Hypothalamus (tissue), 51 donors: ENCODE measurements around the gene MMP24OS.
"Not testable (repeated sequence)": the region's sequence is repeated elsewhere in the genome, so short reads cannot be mapped to it uniquely, and the experiment has no call there.

ENCODE experiments used
- DNase-seq, 51 donors: peaks; one replicate each; lab custom pipeline; 2025; lab: John Stamatoyannopoulos, UW

Gene MMP24OS

DNA sequence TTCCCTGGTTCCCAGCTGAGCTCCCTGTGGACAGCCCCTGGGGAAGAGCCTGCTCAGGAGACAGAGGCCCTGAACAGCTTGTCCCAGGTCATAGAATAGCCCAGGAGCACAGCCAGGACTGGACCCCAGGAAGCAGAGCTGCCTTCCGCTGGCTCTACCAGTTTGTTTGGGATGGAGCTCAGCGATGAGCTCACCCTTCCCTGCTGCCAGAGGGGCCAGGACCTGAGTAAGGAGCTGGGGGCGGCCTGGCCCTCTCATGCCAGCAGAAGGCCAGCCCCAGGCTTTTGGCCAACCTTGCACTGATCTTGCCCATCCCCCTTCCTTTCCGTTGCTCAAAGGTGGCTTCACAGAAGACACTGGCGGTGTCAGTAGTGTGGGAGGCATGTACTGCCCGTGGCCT lies 17.5 kb downstream of the MMP24OS start:
- DNase-seq: peak in 1 of 51 donors; percentile 8

DNA sequence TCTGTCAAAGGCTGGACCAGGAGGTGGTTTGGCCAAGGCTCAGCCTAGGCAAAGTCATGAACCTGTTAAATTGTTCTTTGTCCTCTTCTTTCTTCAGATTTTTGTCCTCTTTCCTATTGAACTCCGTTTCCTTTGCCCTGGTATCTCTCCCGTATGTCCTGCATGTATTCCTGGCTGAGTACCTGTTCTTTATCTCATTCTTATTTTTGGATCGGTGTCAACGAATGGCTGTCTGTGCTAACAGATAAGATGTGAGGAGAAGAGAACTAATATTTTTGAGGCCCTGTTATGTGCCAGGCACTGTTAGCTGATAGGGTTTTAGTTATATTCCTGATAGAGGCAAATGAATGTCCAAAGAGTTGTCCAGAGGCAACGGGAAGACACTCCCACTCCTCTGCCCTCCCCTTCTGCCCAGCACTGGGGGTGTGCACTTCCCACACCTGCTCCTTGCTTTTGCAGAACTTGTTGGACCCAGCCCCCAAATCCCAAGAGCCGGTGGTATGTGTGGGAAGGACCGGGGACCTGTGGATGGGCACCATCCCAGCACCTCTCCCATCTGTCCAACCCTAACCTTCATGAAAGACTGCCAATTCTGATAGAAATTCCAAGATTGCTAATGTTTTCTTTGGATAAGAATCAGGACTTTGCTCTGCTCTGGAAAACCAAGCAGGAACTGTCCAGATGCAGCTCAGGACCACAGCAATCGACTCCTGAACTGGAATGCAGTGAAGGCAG lies 20.6 kb downstream of the MMP24OS start:
- no peak for DNase-seq

DNA sequence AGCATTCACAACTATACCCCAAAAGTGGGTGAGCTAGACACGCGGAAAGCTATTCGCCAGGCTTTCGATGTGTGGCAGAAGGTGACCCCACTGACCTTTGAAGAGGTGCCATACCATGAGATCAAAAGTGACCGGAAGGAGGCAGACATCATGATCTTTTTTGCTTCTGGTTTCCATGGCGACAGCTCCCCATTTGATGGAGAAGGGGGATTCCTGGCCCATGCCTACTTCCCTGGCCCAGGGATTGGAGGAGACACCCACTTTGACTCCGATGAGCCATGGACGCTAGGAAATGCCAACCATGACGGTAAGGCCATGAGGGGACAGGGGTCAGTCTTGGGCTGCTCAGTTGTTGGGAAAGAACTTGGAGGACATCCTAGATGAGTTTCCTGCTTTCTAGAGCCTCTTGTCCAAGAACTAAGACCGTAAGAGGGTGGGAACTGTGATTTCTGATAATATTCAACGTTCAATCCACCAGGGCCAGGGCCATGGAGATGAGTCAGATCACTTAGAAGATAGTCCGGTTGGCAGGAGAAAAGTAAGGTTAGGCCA lies 23.4 kb downstream of the MMP24OS start:
- DNase-seq: no peak

DNA sequence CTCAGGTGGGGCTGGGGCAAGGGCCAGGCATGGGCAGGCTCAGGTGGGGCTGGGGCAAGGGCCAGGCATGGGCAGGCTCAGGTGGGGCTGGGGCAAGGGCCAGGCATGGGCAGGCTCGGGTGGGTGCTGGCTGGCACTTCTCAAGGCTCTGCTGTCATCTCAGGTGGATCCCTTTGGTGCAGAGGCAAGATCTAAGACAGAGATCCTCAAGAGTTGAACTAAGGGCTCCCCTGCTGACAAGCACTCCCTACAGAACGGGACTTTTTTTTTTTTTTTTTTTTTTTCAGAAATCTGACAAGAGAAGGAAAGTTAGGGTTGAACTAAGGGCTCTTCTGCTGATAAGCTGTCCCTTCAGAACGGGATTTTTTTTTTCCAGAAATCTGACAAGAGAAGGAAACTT lies 24.9 kb downstream of the MMP24OS start:
- DNase-seq: no peak

DNA sequence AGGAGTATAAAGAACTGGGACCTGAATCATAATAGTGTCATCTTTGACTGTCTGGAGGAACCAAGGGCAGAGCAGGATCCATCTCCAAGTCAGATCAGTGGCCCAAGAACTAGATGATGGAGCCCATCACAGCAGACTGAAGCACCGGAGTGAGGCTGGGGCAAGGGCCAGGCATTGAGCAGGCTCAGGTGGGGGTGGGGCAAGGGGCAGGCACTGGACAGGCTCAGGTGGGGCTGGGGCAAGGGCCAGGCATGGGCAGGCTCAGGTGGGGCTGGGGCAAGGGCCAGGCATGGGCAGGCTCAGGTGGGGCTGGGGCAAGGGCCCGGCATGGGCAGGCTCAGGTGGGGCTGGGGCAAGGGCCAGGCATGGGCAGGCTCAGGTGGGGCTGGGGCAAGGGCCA lies 25.3 kb downstream of the MMP24OS start:
- not testable (repeated sequence) for DNase-seq

DNA sequence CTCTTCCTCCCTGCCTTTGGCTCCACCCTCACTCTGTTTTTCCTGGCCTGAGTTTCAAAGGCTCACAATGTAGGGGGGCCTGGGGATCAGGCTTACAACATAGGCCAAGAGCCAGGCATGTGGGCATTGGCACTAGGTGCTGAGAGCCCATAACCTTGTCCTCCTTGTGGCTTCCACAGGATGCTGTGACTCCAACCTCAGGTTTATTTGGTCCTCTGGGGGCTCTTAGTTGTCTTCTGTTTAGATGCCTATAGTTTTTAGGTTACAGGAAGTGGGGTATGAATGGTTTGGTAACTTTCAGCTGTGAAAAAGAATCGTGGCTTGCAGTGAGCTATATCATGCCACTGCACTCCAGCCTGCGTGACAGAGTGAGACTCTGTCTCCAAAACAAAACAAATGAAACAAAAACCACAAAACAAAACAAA lies 25.9 kb downstream of the MMP24OS start:
- no peak for DNase-seq

DNA sequence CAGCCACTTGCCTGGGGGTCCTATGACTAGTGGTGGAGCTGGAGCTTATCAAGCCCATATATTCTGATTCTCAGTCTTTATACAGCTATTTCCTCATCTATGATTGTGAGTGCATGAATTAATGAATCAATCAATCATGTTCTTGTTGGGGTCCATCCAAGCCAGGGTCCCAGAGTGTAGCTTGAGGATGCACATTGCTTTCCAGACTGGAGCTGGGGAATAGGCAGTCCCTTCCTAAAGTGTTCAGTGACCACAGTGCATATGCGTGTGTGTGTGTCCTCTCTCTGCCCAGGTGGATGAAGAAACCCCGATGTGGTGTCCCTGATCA lies 26.3 kb downstream of the MMP24OS start:
- no peak for DNase-seq

DNA sequence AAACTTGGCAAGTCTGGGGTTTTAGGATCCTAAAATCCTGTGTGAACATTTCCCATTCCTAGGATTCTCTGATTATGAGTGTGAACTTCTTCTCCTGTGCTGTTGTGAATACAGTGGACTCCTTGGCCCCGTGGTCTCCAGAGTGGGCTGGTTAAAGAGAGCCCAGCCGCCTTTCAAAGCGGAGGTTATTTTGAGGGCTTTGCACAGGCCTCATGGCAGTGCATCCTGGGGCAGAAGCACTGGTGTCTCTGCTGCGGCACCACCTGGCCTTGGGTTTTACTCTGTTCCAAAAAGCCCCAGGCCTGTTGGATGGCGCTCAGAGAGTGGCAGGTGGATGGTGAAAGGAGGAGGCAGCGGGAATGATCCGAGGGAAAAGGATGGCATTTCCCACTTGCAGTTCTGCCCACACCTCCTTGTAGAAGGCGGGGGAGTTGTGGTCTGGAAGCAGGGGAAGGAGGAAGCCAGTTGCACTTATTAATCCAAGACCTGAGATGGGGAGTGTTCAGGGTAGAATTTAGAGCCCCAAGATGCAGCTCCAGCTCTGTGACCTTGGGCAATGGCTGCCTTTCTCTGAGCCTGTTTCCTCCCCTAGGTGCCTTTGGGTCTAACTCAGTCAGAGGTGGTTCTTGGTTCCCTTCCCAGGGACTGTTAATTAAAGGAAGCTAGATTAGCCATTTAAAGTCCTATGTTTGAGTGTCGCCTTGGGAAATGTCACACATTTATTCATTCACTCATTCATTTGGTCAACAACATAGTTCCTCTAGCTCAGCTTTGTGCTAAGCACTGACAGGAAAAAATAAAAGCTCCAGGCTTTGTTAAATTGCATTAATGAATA lies 29.1 kb downstream of the MMP24OS start:
- no peak for DNase-seq

DNA sequence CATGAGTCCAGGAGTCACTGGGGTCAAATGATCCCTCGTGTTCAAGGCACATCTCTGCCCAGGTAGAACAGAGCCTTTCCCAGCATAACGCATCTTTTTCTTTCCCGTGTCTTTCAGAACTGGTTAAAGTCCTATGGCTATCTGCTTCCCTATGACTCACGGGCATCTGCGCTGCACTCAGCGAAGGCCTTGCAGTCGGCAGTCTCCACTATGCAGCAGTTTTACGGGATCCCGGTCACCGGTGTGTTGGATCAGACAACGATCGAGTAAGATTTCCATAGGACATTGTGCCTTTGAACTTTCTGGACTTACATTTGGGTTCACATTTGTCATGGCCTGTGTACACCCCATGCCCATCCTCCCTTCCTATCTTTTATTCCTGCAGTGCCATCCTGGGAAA lies 31.2 kb downstream of the MMP24OS start:
- DNase-seq: no peak

DNA sequence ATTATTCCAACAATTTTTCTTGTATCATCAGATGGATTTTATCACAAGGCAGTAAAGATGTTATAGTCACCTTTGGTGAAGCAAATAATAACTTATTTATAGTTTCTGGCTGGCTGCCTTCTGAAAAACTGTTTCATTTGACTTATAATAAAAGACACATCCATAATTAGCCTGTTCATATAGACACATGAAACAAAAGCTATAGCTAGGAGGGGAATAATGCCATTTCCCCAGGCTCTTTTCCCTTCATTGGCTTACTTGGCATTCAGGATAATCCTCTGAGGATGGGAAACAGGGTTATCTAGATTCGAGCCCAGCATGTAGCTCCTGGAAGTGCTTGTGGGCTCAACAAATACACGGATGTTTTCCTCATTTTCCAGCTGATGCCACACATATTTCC lies 33.9 kb downstream of the MMP24OS start:
- DNase-seq: no peak

DNA sequence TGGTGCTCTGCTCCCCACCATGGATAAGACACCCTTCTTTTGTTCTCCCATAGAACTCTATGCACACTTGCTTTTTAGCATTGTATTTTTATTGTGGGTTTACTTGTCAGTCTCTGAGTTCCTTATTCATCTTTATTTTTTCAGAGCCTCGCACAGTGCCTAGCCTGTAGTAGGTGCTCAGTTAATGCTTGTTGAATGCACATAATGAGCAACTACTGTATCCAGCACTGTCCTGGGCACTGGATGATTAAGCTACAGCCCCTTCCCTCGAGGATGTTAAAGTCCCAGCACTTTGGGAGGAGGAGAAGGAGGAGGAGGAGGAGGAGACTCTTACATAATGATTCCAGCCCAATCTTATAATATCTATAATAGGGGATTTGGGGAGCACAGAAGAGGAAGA lies 34.6 kb downstream of the MMP24OS start:
- DNase-seq: no peak

DNA sequence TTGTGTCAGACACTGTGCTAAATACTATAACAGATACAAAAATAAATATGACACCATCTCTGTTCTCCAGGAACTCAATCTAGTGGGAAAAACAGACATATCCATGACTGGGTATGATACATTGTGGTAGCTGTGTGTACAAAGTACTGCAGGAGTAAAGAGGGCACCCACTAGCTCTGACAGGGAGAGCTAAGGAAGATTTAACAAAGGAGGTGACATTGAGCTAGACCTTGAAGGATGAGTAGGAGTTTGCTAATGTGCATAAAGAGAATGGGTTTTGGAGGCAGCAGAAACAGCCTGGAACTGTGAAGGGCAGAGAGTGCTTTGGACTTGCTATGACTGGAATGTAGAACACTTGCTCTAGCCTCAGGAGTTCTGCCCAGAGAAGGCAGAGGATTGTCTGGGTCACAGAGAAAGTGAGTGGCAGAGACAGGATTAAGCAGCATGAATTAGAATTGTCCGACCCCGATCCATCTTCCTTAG lies 37.1 kb downstream of the MMP24OS start:
- no peak for DNase-seq

DNA sequence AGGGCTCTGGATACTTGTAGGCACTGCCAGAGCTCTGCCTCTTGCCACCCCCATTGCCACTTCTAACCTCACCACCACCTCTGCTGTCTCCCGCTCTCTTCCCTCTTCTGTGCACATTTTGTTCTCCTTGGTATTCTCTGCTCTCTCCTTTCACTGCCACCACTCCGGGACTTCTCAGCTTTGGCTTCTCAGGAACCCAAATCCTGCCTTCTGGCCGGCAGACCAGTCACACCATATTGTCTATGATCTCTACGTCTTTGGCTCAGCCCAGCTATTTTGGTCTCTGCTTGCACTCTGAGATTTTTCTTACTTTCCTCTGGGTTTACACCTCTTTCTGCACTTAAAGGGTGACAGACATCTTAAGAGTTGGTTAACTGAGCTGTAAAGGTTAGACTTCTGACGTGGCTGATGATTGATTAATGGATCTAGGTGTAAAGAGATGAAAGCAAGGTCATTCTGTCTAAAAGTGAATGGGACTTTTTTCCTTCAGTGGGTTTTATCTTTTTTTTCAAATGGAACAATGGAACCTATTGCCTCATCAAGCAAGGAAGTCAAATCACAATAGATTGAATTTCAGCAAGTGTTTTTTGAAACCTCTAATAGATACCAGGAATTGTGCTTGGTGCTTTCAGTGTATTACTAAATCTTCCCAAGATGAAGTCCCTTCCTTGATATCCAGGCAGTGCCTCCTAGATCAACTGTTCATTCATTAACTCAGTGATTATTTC lies 37.7 kb downstream of the MMP24OS start:
- DNase-seq: no peak

DNA sequence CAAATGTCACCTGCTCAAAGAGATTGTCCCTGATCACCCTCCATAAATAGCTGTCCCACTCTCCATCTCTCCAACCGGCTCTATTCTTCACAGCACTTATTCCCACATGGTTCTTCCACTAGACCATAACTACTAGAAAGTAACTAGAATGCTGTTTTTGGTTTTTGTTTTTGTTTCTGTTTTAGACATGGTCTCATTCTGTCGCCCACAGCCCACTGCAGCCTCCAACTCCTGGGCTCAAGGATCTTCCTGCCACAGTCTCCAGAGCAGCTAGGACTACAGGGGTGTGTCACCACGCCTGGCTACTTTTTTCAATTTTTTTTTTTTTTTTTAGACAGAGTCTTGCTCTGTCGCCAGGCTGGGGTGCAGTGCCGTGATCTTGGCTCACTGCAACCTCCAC lies 39.2 kb downstream of the MMP24OS start:
- no peak for DNase-seq

DNA sequence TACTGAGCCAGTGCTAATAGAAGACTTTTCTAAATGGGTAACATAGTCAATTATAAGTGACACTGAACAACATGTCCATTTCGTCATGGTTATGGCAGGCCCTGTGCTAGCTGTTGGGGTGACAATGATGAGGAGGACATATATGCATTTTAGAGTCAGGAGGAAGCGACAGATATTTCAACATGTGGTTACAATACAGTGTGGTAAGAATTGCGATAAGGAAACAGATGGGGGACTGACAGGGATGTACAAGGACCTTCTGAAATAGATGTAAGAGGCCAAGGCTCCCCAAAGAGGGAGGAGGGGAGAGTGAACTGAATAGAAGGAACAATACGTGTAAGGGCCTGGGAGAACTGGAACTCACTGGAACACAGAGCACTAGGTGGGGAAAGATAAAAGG lies 39.8 kb downstream of the MMP24OS start:
- DNase-seq: no peak

DNA sequence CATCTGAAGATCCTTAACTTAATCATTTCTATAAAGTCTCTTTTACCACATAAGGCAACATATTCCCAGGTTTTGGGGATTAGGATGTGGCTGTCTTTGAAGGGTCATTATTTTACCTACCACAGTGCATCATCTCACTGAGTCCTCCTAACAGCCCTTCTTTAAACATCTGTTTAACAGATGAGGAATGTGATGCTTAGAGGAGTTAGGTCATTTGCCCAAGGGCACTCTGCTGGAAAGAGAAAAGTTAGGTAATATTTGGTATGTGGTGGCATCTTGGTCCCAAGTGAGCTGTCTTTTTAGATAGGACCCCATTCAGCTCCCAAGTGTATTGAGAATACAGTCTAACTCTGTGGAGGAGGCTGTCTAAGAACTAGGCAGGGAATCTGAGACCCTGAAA lies 40.4 kb downstream of the MMP24OS start:
- DNase-seq: no peak

DNA sequence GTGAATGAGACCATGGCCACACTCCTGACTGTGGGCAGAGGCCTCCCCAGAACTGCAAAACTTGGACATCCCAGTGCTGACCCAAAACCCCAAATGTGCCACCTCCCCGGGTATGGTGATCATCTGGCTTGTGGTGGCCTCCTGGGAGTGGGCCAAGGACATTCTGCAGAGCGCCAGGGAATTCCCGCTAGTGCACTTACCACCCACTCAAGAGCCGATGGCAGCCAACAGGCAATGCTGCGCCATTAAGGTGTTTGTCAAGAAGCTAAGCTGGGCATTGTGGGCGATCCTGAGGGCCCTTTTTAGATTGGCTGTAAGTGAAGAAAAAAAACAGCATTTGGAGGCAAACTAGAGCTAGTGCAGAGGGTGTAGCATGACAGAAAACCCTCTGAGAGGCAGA lies 42.0 kb downstream of the MMP24OS start:
- peak in 1 of 51 donors; percentile 26 for DNase-seq

DNA sequence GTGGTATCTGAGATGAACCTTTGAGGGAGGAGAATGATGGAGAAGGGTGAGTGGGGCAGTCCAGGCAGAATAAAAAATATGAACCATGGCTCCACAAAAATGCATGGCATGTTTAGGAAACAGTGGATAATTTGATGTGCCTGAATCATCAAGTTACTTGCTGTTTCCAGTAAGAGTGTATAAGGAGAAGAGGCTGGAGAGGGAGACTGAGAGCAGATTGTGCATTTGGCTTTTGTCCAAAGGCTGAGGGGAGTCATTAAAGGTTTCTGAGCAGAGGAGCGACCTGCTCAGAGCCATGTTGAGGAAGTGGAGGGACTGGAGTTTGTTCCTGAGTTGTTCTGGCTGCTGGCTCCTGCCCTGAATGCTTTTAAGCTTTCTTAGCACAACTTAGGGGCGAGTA lies 45.3 kb downstream of the MMP24OS start:
- DNase-seq: no peak

DNA sequence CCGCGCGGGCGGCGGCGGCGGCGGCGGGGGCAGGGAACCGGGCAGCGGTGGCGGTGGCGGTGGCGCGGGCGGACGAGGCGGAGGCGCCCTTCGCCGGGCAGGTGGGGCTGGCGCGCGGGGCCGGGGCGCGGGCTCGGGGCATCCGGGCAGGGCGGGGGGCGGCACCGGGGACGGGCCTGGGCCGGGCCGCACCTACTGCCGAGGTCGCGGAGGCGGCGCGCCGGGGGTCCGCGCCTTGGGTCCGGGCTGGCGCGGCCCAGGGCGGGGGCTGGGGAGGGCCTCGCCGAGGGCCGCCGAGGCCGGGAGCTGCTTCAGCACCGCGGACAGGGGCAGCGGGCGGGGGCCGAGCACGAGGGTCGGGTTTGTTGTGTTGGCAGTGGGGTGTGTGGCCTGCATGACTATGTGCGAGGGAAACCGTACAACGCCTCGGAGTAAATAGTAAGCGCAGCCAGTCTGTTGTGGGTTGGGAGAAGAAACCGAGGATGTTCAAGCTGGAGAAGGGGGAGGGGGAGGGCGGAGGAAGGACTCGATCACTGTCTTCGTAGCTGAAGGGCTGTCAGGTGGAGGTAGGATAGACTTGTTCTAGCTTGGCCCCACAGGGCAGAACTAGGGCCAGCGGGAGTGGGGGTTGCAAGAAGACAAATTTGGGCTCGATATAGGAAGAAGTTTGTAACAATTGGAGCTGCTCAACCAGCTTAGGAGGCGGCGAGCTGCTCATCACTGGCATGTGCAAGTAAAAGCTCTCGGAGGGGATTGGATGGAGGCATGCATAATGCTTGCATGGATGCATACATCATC lies 50.8 kb downstream of the MMP24OS start:
- peak in 24 of 51 donors; percentile 1 to 66 (median 10) for DNase-seq
